ENCODE measurements around the gene RPS5. TPM values are rescaled to one million over a fixed set of nuclear protein-coding genes. Genes with fewer than 3 reads are reported as not detected.
A peak's percentile ranks its signal among the peaks of the same experiment; 100 is the strongest.

The RPS5 gene
- total RNA-seq, 1 experiment from 2014 or later, result 1,079 TPM

DNA sequence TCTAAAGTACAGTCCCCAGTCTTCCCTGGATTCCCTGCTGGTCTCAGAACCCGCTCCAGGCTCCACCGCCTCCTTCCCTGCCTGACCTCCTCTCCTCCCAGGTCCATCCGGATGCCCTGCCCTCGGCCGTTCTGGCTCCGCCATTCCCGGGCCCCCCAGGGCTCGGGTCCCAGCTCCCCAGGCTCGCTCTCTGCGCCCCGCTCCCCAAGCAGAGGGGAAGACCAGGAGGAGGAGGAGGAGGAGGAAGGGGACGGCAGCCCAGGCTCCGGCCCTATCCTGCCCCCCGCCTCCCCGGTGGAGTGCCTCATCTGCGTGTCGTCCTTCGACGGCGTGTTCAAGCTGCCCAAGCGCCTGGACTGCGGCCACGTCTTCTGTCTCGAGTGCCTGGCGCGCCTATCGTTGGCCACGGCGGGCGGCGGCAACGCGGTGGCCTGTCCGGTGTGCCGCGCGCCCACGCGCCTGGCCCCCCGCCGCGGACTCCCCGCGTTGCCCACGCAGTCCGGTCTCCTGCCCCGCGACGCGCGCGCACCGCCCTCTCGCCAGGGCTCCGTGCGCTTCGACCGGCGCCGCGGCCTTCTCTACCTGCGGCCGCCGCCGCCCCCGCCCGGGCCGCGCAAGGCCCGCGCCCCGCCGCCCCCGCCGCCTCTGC, 9.0 kb downstream of the RPS5 start:
- BruUV-seq (replicated peaks), result no TSS peak
- intact Hi-C loops (cut with micrococcal nuclease; ENCODE audit: unreplicated experiment), result no loop called here
- peaks cover 74% of the 10 kb centered on the region for H3K36me3 Mint-ChIP-seq (ENCODE audit: insufficient read depth, unreplicated experiment)
- no peaks in the 10 kb centered on the region for H3K9me3 Mint-ChIP-seq (ENCODE audit: low read depth, unreplicated experiment)
- TF ChIP-seq, protein P1, sequence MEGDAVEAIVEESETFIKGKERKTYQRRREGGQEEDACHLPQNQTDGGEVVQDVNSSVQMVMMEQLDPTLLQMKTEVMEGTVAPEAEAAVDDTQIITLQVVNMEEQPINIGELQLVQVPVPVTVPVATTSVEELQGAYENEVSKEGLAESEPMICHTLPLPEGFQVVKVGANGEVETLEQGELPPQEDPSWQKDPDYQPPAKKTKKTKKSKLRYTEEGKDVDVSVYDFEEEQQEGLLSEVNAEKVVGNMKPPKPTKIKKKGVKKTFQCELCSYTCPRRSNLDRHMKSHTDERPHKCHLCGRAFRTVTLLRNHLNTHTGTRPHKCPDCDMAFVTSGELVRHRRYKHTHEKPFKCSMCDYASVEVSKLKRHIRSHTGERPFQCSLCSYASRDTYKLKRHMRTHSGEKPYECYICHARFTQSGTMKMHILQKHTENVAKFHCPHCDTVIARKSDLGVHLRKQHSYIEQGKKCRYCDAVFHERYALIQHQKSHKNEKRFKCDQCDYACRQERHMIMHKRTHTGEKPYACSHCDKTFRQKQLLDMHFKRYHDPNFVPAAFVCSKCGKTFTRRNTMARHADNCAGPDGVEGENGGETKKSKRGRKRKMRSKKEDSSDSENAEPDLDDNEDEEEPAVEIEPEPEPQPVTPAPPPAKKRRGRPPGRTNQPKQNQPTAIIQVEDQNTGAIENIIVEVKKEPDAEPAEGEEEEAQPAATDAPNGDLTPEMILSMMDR (IDR thresholded peaks at IDR 0.05; ENCODE audit: unreplicated experiment), result no peak
- CTCF ChIA-PET, result no interaction called here
- peaks cover 13% of the 10 kb centered on the region for H3K27me3 Mint-ChIP-seq (ENCODE audit: unreplicated experiment)
- no peak for DNase-seq
- H3K4me3 Mint-ChIP-seq (ENCODE audit: low read depth, unreplicated experiment), result peak overlapping the region; percentile 62
- H3K4me1 Mint-ChIP-seq (ENCODE audit: low read depth, unreplicated experiment), result peaks cover 44% of the 10 kb centered on the region
- peak overlapping the region; percentile 93 for H3K27ac Mint-ChIP-seq (ENCODE audit: unreplicated experiment)

DNA sequence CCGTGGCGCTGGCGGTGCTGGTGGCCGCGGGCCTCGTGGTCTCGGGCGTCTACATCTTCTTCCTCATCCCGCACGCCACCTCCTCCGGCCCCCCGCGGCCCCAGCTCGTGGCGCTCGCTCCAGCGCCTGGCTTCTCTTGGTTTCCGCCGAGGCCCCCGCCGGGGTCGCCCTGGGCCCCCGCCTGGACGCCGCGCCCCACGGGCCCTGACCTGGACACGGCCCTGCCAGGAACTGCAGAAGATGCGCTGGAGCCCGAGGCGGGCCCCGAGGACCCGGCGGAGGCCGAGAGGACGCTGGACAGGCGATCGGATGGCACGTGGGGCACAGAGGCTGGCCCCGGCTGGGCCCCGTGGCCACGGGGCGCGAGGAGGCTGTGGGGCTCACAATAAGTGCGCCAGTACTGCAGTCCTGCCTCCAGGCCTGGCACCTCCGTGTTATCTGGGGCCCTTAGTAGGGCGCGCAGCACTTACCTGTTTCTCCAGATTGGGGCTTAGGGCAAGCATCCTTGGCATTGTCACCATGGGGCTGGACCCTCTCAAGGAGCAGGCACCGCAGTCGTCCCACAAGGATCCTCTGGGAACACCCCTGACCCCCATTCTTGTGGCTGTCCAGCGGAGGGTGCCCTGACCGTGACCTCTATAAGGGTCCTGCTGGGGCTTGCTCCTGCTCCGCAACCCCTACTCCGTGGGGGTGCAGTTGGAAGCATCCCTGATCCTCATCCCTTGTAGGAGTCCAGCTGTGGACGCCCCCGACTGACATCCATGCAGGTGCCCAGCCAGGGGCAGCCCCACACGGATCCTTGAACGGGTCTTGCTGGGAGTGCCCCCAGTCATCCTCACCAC, 9.8 kb downstream of the RPS5 start:
- CTCF ChIA-PET, result no interaction called here
- Mint-ChIP-seq H3K36me3 (ENCODE audit: insufficient read depth, unreplicated experiment) (peaks cover 73% of the 10 kb centered on the region), H3K27me3 (ENCODE audit: unreplicated experiment) (peaks cover 13% of the 10 kb centered on the region), H3K9me3 (ENCODE audit: low read depth, unreplicated experiment) (no peaks in the 10 kb centered on the region), H3K27ac (ENCODE audit: unreplicated experiment) (peak overlapping the region; percentile 93), H3K4me3 (ENCODE audit: low read depth, unreplicated experiment) (peak overlapping the region; percentile 62), H3K4me1 (ENCODE audit: low read depth, unreplicated experiment) (peaks cover 48% of the 10 kb centered on the region)
- BruUV-seq (replicated peaks), result no TSS peak
- intact Hi-C loops (cut with micrococcal nuclease; ENCODE audit: unreplicated experiment), result no loop called here
- TF ChIP-seq, protein P1 (IDR thresholded peaks at IDR 0.05; ENCODE audit: unreplicated experiment), result no peak
- no peak for DNase-seq

DNA sequence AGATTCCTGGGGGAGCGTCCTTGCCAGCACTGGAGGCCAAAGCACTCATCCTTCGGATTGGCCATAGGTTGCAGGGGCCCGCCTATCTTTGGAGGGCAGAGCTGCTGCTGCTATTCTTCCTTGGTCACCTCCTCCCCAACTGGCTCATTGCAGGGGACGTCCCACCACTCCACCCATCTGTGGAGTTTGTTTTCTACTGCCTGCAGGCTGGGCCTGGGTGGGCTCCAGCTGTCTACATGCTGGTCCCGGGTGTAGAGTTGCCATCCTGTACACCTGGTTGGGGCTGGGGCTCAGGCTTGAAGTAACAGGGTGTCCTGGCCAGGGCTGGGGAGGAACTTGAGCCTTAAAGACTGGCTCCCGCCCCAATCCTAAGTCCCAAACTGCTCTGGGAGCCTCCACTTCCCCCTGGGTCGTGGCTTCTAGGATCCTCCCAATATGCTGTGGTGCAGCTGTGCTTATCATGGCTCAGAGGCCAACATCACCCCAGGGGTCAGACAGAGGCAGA, 10.5 kb downstream of the RPS5 start:
- BruUV-seq (replicated peaks), result no TSS peak
- Mint-ChIP-seq H3K27me3 (ENCODE audit: unreplicated experiment) (peaks cover 13% of the 10 kb centered on the region), H3K27ac (ENCODE audit: unreplicated experiment) (no peak overlapping the region), H3K9me3 (ENCODE audit: low read depth, unreplicated experiment) (no peaks in the 10 kb centered on the region), H3K36me3 (ENCODE audit: insufficient read depth, unreplicated experiment) (peaks cover 74% of the 10 kb centered on the region), H3K4me1 (ENCODE audit: low read depth, unreplicated experiment) (peaks cover 48% of the 10 kb centered on the region), H3K4me3 (ENCODE audit: low read depth, unreplicated experiment) (peak overlapping the region; percentile 19)
- TF ChIP-seq, protein P1 (IDR thresholded peaks at IDR 0.05; ENCODE audit: unreplicated experiment), result no peak
- no peak for DNase-seq
- CTCF ChIA-PET, result no interaction called here
- intact Hi-C loops (cut with micrococcal nuclease; ENCODE audit: unreplicated experiment), result no loop called here

DNA sequence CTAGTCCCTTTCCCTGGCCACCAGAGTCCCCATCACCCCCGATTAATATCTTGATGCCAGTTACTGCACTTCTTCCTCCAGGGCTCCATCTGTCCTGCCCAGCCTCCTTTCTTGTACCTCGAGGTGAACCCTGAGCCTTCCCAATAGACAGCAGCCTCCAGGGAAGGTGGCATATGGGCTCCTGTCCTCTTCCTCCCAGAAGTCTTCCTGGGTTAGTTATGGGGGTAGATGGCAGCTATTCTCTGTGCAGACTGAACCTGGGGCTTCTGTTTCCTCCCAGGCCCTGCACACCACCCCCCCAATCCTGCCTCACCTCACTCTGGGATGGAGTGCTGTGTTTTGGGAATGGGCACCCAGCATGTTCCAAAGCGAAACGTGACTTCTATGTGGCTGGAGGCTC, 11.0 kb downstream of the RPS5 start:
- H3K4me1 Mint-ChIP-seq (ENCODE audit: low read depth, unreplicated experiment), result peaks cover 44% of the 10 kb centered on the region
- TF ChIP-seq, protein P1 (IDR thresholded peaks at IDR 0.05; ENCODE audit: unreplicated experiment), result no peak
- CTCF ChIA-PET, result no interaction called here
- intact Hi-C loops (cut with micrococcal nuclease; ENCODE audit: unreplicated experiment), result no loop called here
- peaks cover 13% of the 10 kb centered on the region for H3K27me3 Mint-ChIP-seq (ENCODE audit: unreplicated experiment)
- peak overlapping the region; percentile 19 for H3K4me3 Mint-ChIP-seq (ENCODE audit: low read depth, unreplicated experiment)
- H3K27ac Mint-ChIP-seq (ENCODE audit: unreplicated experiment), result no peak overlapping the region
- BruUV-seq (replicated peaks), result no TSS peak
- no peaks in the 10 kb centered on the region for H3K9me3 Mint-ChIP-seq (ENCODE audit: low read depth, unreplicated experiment)
- peaks cover 69% of the 10 kb centered on the region for H3K36me3 Mint-ChIP-seq (ENCODE audit: insufficient read depth, unreplicated experiment)
- no peak for DNase-seq

Measured in Calu3 (cell line).